ENCODE measurements around the gene SLC6A16.

- TF ChIP-seq POLR2AphosphoS5 (IDR thresholded peaks at IDR 0.05; ENCODE audit: borderline replicate concordance, low read depth, low read length) (no peak), EZH2 (IDR thresholded peaks at IDR 0.05) (no peak), FOXP2 (optimal IDR thresholded peaks at IDR 0.05; ENCODE audit: control extremely low read depth, extremely low read length, insufficient read depth) (no peak)
Measured at GRCh38 chr19:49256691-49257090, 68.3 kb downstream of the SLC6A16 start.
